NCI-H1092 treated with DMSO at 0.1 percent for 48 hours (cell line): ENCODE results near the gene MIER3.
"Not testable (repeated sequence)": the region's sequence is repeated elsewhere in the genome, so short reads cannot be mapped to it uniquely, and the experiment has no call there.

Experiments used
- DNase-seq: peaks from one replicate; lab custom pipeline; 2025; lab: John Stamatoyannopoulos, UW

Gene MIER3

GRCh38 chr5:56951946-56952691 lies at the start of gene MIER3:
Gene MIER3 (minus strand): TSS chr5:56952123. CDS start chr5:56952102, 21 bp downstream.
- DNase-seq = peak; percentile 17

- DNase-seq = no peak
These were observed 43.7 kb upstream of the MIER3 start for GRCh38 chr5:56995596-56995995.

- no peak for DNase-seq
These were observed 41.3 kb upstream of the MIER3 start for GRCh38 chr5:56993241-56993640.

- no peak for DNase-seq
These were observed 37.8 kb upstream of the MIER3 start for GRCh38 chr5:56989676-56990075.

- no peak for DNase-seq
These were observed 36.6 kb upstream of the MIER3 start for GRCh38 chr5:56988490-56988889.

- DNase-seq = no peak
These were observed 35.2 kb upstream of the MIER3 start for GRCh38 chr5:56987171-56987570.

GRCh38 chr5:56986626-56986947 lies 34.7 kb upstream of the MIER3 start:
- DNase-seq = no peak

- no peak for DNase-seq
These were observed 34.2 kb upstream of the MIER3 start for GRCh38 chr5:56985936-56986625.

GRCh38 chr5:56984445-56984844 lies 32.5 kb upstream of the MIER3 start:
- no peak for DNase-seq

- no peak for DNase-seq
These were observed 31.9 kb upstream of the MIER3 start for GRCh38 chr5:56983593-56984361.

GRCh38 chr5:56981548-56982315 lies 29.8 kb upstream of the MIER3 start:
- no peak for DNase-seq

GRCh38 chr5:56979968-56980367 lies 28.0 kb upstream of the MIER3 start:
- no peak for DNase-seq

GRCh38 chr5:56979526-56979925 lies 27.6 kb upstream of the MIER3 start:
- not testable (repeated sequence) for DNase-seq

GRCh38 chr5:56977822-56978221 lies 25.9 kb upstream of the MIER3 start:
- DNase-seq = no peak

GRCh38 chr5:56977021-56977420 lies 25.1 kb upstream of the MIER3 start:
- DNase-seq = no peak

GRCh38 chr5:56974241-56974640 lies 22.3 kb upstream of the MIER3 start:
- no peak for DNase-seq

GRCh38 chr5:56973473-56973872 lies 21.6 kb upstream of the MIER3 start:
- DNase-seq = no peak

GRCh38 chr5:56971275-56971674 lies 19.4 kb upstream of the MIER3 start:
- no peak for DNase-seq

- no peak for DNase-seq
These were observed 12.2 kb upstream of the MIER3 start for GRCh38 chr5:56964173-56964572.

GRCh38 chr5:56963246-56963645 lies 11.3 kb upstream of the MIER3 start:
- DNase-seq = no peak

GRCh38 chr5:56962286-56962685 lies 10.4 kb upstream of the MIER3 start:
- no peak for DNase-seq

GRCh38 chr5:56961746-56962145 lies 9.8 kb upstream of the MIER3 start:
- no peak for DNase-seq
